Mammary epithelial cell (primary cell): ENCODE measurements around the gene LIX1L.

ENCODE experiments used
- EZH2 ChIP-seq: IDR thresholded peaks from 2 replicates; pipeline ENCODE4 v1.6.1; 2012; ENCODE audit warnings: low read length, inconsistent platforms, borderline replicate concordance
- TF ChIP-seq, protein P1 (sequence below), 2 donors: IDR thresholded peaks in 1 of 2; conservative IDR thresholded peaks in 1 of 2; 2 replicates each; pipeline ENCODE4 v1.5.1; 2011 to 2012; ENCODE audit warnings: inconsistent platforms in 2 of 2, low read length in 2 of 2, mild to moderate bottlenecking in 2 of 2, control low read depth in 1 of 2, low read depth in 1 of 2; ENCODE audit not compliant: insufficient read depth in 1 of 2; ENCODE audit errors: extremely low read depth in 1 of 2

- TF ChIP-seq EZH2 = no peak
- TF ChIP-seq, protein P1, sequence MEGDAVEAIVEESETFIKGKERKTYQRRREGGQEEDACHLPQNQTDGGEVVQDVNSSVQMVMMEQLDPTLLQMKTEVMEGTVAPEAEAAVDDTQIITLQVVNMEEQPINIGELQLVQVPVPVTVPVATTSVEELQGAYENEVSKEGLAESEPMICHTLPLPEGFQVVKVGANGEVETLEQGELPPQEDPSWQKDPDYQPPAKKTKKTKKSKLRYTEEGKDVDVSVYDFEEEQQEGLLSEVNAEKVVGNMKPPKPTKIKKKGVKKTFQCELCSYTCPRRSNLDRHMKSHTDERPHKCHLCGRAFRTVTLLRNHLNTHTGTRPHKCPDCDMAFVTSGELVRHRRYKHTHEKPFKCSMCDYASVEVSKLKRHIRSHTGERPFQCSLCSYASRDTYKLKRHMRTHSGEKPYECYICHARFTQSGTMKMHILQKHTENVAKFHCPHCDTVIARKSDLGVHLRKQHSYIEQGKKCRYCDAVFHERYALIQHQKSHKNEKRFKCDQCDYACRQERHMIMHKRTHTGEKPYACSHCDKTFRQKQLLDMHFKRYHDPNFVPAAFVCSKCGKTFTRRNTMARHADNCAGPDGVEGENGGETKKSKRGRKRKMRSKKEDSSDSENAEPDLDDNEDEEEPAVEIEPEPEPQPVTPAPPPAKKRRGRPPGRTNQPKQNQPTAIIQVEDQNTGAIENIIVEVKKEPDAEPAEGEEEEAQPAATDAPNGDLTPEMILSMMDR (conservative IDR thresholded peaks at IDR 0.05 in 1 of 2, IDR thresholded peaks at IDR 0.05 in 1 of 2; ENCODE audit: extremely low read depth in 1 of 2, insufficient read depth in 1 of 2, low read depth in 1 of 2, low read length in 2 of 2) = no peak
Measured at GRCh38 chr1:145992502-145992936, 34.7 kb upstream of the LIX1L start.
